Stomach (tissue), 9 donors: ENCODE measurements around the gene ARHGEF39. TPM values are rescaled to one million over a fixed set of nuclear protein-coding genes. Genes with fewer than 3 reads are reported as not detected.
A peak's percentile ranks its signal among the peaks of the same experiment; 100 is the strongest.

ENCODE experiments used
- DNase-seq, 2 donors: peaks; one replicate each; pipeline versions ENCODE4 v3.0.0 to v3.0.0-alpha.2; 2013 to 2019
- H3K27ac ChIP-seq, 5 donors: fragments of 200-600 bp in 4 of 5; sonication (generic) in 4 of 5; one replicate each; pipeline ENCODE4 v1.5.1; 2013 to 2019; ENCODE audit warnings: mild to moderate bottlenecking in 1 of 5, moderate library complexity in 1 of 5
- H3K27me3 ChIP-seq, 3 donors: fragments of 200-600 bp; sonication (generic); one replicate each; pipeline ENCODE4 v1.5.1; 2017 to 2019; ENCODE audit warnings: mixed run types in 1 of 3
- H3K36me3 ChIP-seq, 4 donors: fragments of 200-600 bp; sonication (generic); 1 replicate in 3 of 4; 2 replicates in 1 of 4; pipeline ENCODE4 v1.5.1; 2016 to 2019
- H3K4me1 ChIP-seq, 4 donors: fragments of 200-600 bp; sonication (generic); one replicate each; pipeline ENCODE4 v1.5.1; 2016 to 2019
- H3K4me3 ChIP-seq, 4 donors: fragments of 200-600 bp; sonication (generic) in 3 of 4; one replicate each; pipeline ENCODE4 v1.5.1; 2016 to 2019; ENCODE audit warnings: mild to moderate bottlenecking in 1 of 4
- H3K9me3 ChIP-seq, 4 donors: fragments of 200-600 bp; sonication (generic); one replicate each; pipeline ENCODE4 v1.5.1; 2016 to 2019
- CTCF ChIP-seq, 7 experiments: fragments of 450-650 bp in 4 of 7; fragments of 200-600 bp in 3 of 7; sonication (generic) in 3 of 7; IDR thresholded peaks; one replicate each; pipeline ENCODE4 v1.5.1; 2016 to 2019; ENCODE audit warnings: antibody characterized with exemption in 7 of 7, control low read depth in 2 of 7, mild to moderate bottlenecking in 1 of 7
- EP300 ChIP-seq: sonication (generic); formaldehyde crosslinking; IDR thresholded peaks from one replicate; pipeline ENCODE4 v1.6.1; 2017; ENCODE audit warnings: antibody characterized with exemption
- POLR2A ChIP-seq, 4 donors: fragments of 450-650 bp; IDR thresholded peaks; one replicate each; pipeline ENCODE4 v1.6.1; 2016; ENCODE audit warnings: antibody characterized with exemption in 4 of 4, control low read depth in 2 of 4, mild to moderate bottlenecking in 1 of 4, moderate library complexity in 1 of 4
- POLR2AphosphoS5 ChIP-seq, 3 donors: sonication (generic); formaldehyde crosslinking; IDR thresholded peaks; one replicate each; pipeline ENCODE4 v1.6.1; 2016; ENCODE audit warnings: antibody characterized with exemption in 3 of 3
- WGBS, 5 donors: extraction: QIAGEN DNeasy Blood & Tissue Kit in 3 of 5; methylation state at CpG; one replicate each; pipeline versions ENCODE4 v1.1.5 to v1.1.7; 2013 to 2018; 5-methylcytosine and 5-hydroxymethylcytosine counted together
- intact Hi-C: fragments of 100-400 bp; cut with DNase I; formaldehyde crosslinking; loops from one replicate; pipeline ENCODE4 v1.15.1; 2023; ENCODE audit warnings: low total_unique reads
- polyA plus RNA-seq, 3 donors: library from polyadenylated mRNA; stranded (reverse); fragments of 200-250 nt; gene quantifications; one replicate each; pipeline ENCODE4 v1.2.3, GENCODE V29; 2013
- total RNA-seq, 5 donors: library from RNA; depleted of rRNA; stranded (reverse); fragments of >200 nt; gene quantifications; one replicate each; pipeline versions ENCODE4 v1.1.0 to v1.2.3, GENCODE V29; 2014 to 2016
- donor health status: healthy with polysubstance abuse.
- donor health status: Bipolar disorder and iron deficiency.
- donor health status: healthy.

Gene ARHGEF39
- total and polyA plus RNA-seq, 8 donors = 1.8 to 58.3 (median 3.8) TPM

GRCh38 chr9:35688558-35689541, 23.9 kb upstream of the ARHGEF39 start:
- intact Hi-C loops = no loop called here
- H3K9me3 ChIP-seq = no peaks in the 10 kb centered on the region
- H3K27me3 ChIP-seq = no peaks in the 10 kb centered on the region
- H3K4me1 ChIP-seq = peaks cover 6 to 74% (median 57%) of the 10 kb centered on the region in 4 donors
- peak overlapping the region; percentile 92 to 97 (median 95) for H3K27ac ChIP-seq
- TF ChIP-seq EP300 (no peak), POLR2A (IDR thresholded peaks at IDR 0.05) (no peak), POLR2AphosphoS5 (IDR thresholded peaks at IDR 0.05) (no peak), CTCF (IDR thresholded peaks at IDR 0.05) (no peak)
- peak in 1 of 2 donors; percentile 41 for DNase-seq
- H3K4me3 ChIP-seq = peak overlapping the region; percentile 65 to 75 (median 70)
- WGBS, 5 donors = 45 to 75% (median 68%) methylated on average over 12 of the region's 12 CpGs
- peaks cover 19 to 44% (median 31%) of the 10 kb centered on the region in 4 donors for H3K36me3 ChIP-seq

- H3K36me3 ChIP-seq = peaks cover 27 to 52% (median 38%) of the 10 kb centered on the region in 4 donors
- H3K4me3 ChIP-seq = peak overlapping the region; percentile 65 to 75 (median 70)
- H3K9me3 ChIP-seq = no peaks in the 10 kb centered on the region
- TF ChIP-seq EP300 = no peak
- TF ChIP-seq POLR2A (IDR thresholded peaks at IDR 0.05) = no peak
- TF ChIP-seq POLR2AphosphoS5 (IDR thresholded peaks at IDR 0.05) = no peak
- TF ChIP-seq CTCF (IDR thresholded peaks at IDR 0.05) = no peak
- intact Hi-C loops = no loop called here
- H3K27me3 ChIP-seq = no peaks in the 10 kb centered on the region
- DNase-seq = no peak
- 67 to 87% (median 80%) methylated on average over 1 to 2 of the region's 2 CpGs for WGBS, 5 donors
- peak overlapping the region in 4 of 5 donors; percentile 92 to 97 (median 96) for H3K27ac ChIP-seq
- peaks cover 6 to 80% (median 62%) of the 10 kb centered on the region in 4 donors for H3K4me1 ChIP-seq
Observed at GRCh38 chr9:35687972-35688557, 23.1 kb upstream of the ARHGEF39 start.

- 55 to 83% (median 74%) methylated on average over 2 of the region's 2 CpGs for WGBS, 5 donors
- H3K4me1 ChIP-seq = peaks cover 6 to 88% (median 69%) of the 10 kb centered on the region in 4 donors
- intact Hi-C loops = no loop called here
- no peaks in the 10 kb centered on the region for H3K27me3 ChIP-seq
- TF ChIP-seq POLR2AphosphoS5 (IDR thresholded peaks at IDR 0.05) = no peak
- no peak for TF ChIP-seq CTCF (IDR thresholded peaks at IDR 0.05)
- no peak for TF ChIP-seq EP300
- no peak for TF ChIP-seq POLR2A (IDR thresholded peaks at IDR 0.05)
- H3K9me3 ChIP-seq = no peaks in the 10 kb centered on the region
- H3K4me3 ChIP-seq = peak overlapping the region; percentile 65 to 75 (median 70)
- DNase-seq = no peak
- peaks cover 34 to 59% (median 45%) of the 10 kb centered on the region in 4 donors for H3K36me3 ChIP-seq
- H3K27ac ChIP-seq = peak overlapping the region in 4 of 5 donors; percentile 92 to 97 (median 96)
Observed at GRCh38 chr9:35687306-35687705, 22.3 kb upstream of the ARHGEF39 start.
